ENCODE data around the gene GNLY. TPM values are rescaled to one million over a fixed set of nuclear protein-coding genes. Genes with fewer than 3 reads are reported as not detected.

The GNLY gene
- total and polyA plus RNA-seq, 2 donors (not counting 3 experiments of a cell fraction or from before 2014, with no cell fraction given) = not detected

- Histone ChIP-seq H4K20me1 (replicated peaks; ENCODE audit: control insufficient read depth, extremely low read depth, insufficient read depth, low read length) (no peaks in the 10 kb centered on the region), H3K4me1 (ENCODE audit: control insufficient read depth, extremely low read depth, insufficient read depth, low read length) (no peaks in the 10 kb centered on the region), H3K9ac (replicated peaks; ENCODE audit: extremely low read depth, insufficient read depth, low read length) (no peak overlapping the region), H2AFZ (ENCODE audit: low read depth, low read length) (no peak overlapping the region), H3K27me3 (ENCODE audit: control insufficient read depth in 2 of 2, insufficient read depth in 2 of 2, low read length in 2 of 2) (peaks cover 0 to 8% of the 10 kb centered on the region in 2 experiments), H3K27ac (ENCODE audit: insufficient read depth, low read depth, low read length) (no peak overlapping the region), H3K4me2 (ENCODE audit: insufficient read depth, low read length) (no peak overlapping the region), H3K79me2 (ENCODE audit: control insufficient read depth, insufficient read depth, low read length) (no peaks in the 10 kb centered on the region), H3K9me3 (replicated peaks; ENCODE audit: control insufficient read depth, insufficient read depth, low read length) (no peaks in the 10 kb centered on the region), H3K9me1 (replicated peaks; ENCODE audit: control insufficient read depth, extremely low read depth, insufficient read depth, low read length) (no peaks in the 10 kb centered on the region), H3K4me3 (replicated peaks in 1 of 3; ENCODE audit: insufficient read depth in 1 of 3, low read depth in 1 of 3, low read length in 3 of 3) (no peak overlapping the region), H3K36me3 (ENCODE audit: control insufficient read depth in 2 of 2, extremely low read depth in 1 of 2, insufficient read depth in 2 of 2, low read length in 2 of 2) (no peaks in the 10 kb centered on the region)
- TF ChIP-seq FOS (IDR thresholded peaks at IDR 0.05; ENCODE audit: borderline replicate concordance, insufficient read depth, low read length) (no peak), POLR2A (IDR thresholded peaks at IDR 0.05; ENCODE audit: low read depth, low read length) (no peak), JUN (IDR thresholded peaks at IDR 0.05; ENCODE audit: borderline replicate concordance, insufficient read depth, insufficient read length, low read depth) (no peak), MYC (IDR thresholded peaks at IDR 0.05; ENCODE audit: low read depth, low read length) (no peak), POLR2AphosphoS5 (IDR thresholded peaks at IDR 0.05; ENCODE audit: insufficient read depth, low read depth, low read length) (no peak), CTCF (IDR thresholded peaks at IDR 0.05; ENCODE audit: extremely low read depth in 1 of 2, insufficient read depth in 1 of 2, low read depth in 1 of 2, low read length in 2 of 2) (no peak), GATA2 (IDR thresholded peaks at IDR 0.05; ENCODE audit: insufficient read depth, insufficient read length, low read depth, low read length) (no peak)
- TF ChIP-seq, protein P1, sequence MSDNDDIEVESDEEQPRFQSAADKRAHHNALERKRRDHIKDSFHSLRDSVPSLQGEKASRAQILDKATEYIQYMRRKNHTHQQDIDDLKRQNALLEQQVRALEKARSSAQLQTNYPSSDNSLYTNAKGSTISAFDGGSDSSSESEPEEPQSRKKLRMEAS (IDR thresholded peaks at IDR 0.05; ENCODE audit: insufficient read depth, insufficient read length) = no peak
- intact Hi-C loops (cut with micrococcal nuclease) = no loop called here
- BruUV-seq (replicated peaks) = no TSS peak
- dilution Hi-C loops (cut with MboI; ENCODE audit: extremely low pct_ligation_motif_present, low sequenced_read_pairs) = loop anchor here (25.0 kb wide), 1 partner anchor 88 kb away; no protein-coding TSS in a partner anchor
- FAIRE-seq (no peak), DNase-seq (ENCODE audit: low read depth, low spot score) (no peak)
- CTCF ChIA-PET = interaction anchor here (0.7 to 4.0 kb wide), 10 partner anchors 11 to 103 kb away, joined by 3 to 28 read pairs (median 10); no protein-coding TSS in a partner anchor
- POLR2A ChIA-PET = no interaction called here
Observed at GRCh38 chr2:85723707-85724360, 29.7 kb downstream of the GNLY start.

Data from endothelial cell of umbilical vein (primary cell).